Common myeloid progenitor, CD34-positive (primary cell): ENCODE data around the gene MGMT.

Experiments used
- CTCF ChIA-PET: fragments of 350-600 bp; sonication (Branson Sonifier 250); formaldehyde crosslinking; loops from one replicate; lab custom pipeline; 2021; ENCODE audit warnings: antibody characterized with exemption; lab: Charles Lee
- POLR2A ChIA-PET: fragments of 350-600 bp; sonication (Branson Sonifier 250); formaldehyde crosslinking; loops from one replicate; lab custom pipeline; 2021; ENCODE audit warnings: antibody characterized with exemption; lab: Charles Lee
- DNase-seq, 3 donors: peaks; one replicate each; pipeline versions ENCODE4 v3.0.0 to v3.0.0-alpha.2; 2013
- H3K27ac ChIP-seq, 2 experiments: 1 replicate in 1 of 2; 2 replicates in 1 of 2; pipeline ENCODE4 v1.7.0; 2013; ENCODE audit warnings: inconsistent platforms in 2 of 2, low read length in 2 of 2, mild to moderate bottlenecking in 2 of 2, low read depth in 1 of 2, moderate library complexity in 1 of 2; ENCODE audit not compliant: severe bottlenecking in 2 of 2, insufficient read depth in 1 of 2, poor library complexity in 1 of 2
- H3K27me3 ChIP-seq, 5 experiments: replicated peaks in 2 of 5; 1 replicate in 3 of 5; 2 replicates in 2 of 5; pipeline versions ENCODE4 v1.6.1 to v1.7.0; 2013; ENCODE audit warnings: low read length in 4 of 5, mild to moderate bottlenecking in 2 of 5, moderate library complexity in 2 of 5, inconsistent platforms in 1 of 5; ENCODE audit not compliant: insufficient read depth in 5 of 5, control insufficient read depth in 4 of 5
- H3K36me3 ChIP-seq, 4 experiments: 1 replicate in 2 of 4; 2 replicates in 2 of 4; pipeline versions ENCODE4 v1.6.1 to v1.7.0; 2013; ENCODE audit warnings: low read length in 3 of 4, control low read depth in 1 of 4, mild to moderate bottlenecking in 1 of 4; ENCODE audit not compliant: control insufficient read depth in 4 of 4, insufficient read depth in 4 of 4
- H3K4me1 ChIP-seq, 4 experiments: 1 replicate in 3 of 4; 2 replicates in 1 of 4; pipeline versions ENCODE4 v1.6.1 to v1.7.1; 2013; ENCODE audit warnings: low read length in 3 of 4, mild to moderate bottlenecking in 3 of 4, control low read depth in 1 of 4, inconsistent platforms in 1 of 4, moderate library complexity in 1 of 4; ENCODE audit not compliant: control insufficient read depth in 4 of 4, insufficient read depth in 4 of 4; ENCODE audit errors: control extremely low read depth in 1 of 4
- H3K4me3 ChIP-seq, 7 experiments: 1 replicate in 4 of 7; 2 replicates in 3 of 7; pipeline versions ENCODE4 v1.5.1 to v1.7.0; 2013; ENCODE audit warnings: mild to moderate bottlenecking in 7 of 7, low read length in 6 of 7, moderate library complexity in 6 of 7, inconsistent platforms in 2 of 7, low read depth in 2 of 7, control low read depth in 1 of 7; ENCODE audit not compliant: insufficient read depth in 4 of 7, control insufficient read depth in 1 of 7; ENCODE audit errors: extremely low read depth in 1 of 7
- H3K9me3 ChIP-seq, 5 experiments: 1 replicate in 4 of 5; 2 replicates in 1 of 5; pipeline versions ENCODE4 v1.6.1 to v1.7.1; 2013; ENCODE audit warnings: low read length in 4 of 5, mild to moderate bottlenecking in 2 of 5, inconsistent platforms in 1 of 5, low read depth in 1 of 5, moderate library complexity in 1 of 5; ENCODE audit not compliant: control insufficient read depth in 4 of 5, insufficient read depth in 2 of 5; ENCODE audit errors: control extremely low read depth in 1 of 5
- WGBS: methylation state at CpG from one replicate; pipeline ENCODE4 v1.1.5; 2013; ENCODE audit not compliant: insufficient coverage; 5-methylcytosine and 5-hydroxymethylcytosine counted together

MGMT gene

DNA sequence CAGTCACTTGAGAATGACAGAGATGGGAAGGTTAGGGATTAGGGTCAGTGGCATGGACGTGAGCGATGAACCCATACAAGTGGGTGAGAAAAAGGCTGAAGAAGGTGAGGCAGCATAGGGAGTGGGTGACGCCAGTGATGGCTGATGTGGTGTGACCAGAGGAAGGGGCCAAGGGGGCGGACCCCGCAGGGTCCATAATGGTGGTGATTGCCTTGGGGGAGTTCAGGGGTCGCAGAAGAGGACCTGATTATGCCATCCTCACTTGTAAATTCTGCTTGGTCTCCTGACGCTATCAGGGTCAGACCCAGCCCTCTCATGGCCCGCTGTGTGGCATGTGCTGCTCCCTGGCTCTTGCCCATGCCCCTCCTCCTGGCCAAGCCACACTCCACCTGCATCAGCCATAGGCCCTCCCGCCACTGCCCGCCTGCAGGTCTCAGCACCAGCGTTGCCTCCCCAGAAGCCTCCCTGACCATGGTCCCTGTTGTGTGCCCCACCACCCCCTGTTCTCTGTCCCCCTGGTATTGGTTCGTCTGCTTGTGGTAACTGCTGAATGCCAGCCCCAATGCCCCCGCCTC, 261.3 kb downstream of the MGMT start:
- Histone ChIP-seq H3K9me3 (peaks cover 0 to 24% (median 6%) of the 10 kb centered on the region in 5 experiments), H3K4me3 (no peak overlapping the region), H3K36me3 (peaks cover 0 to 13% (median 3%) of the 10 kb centered on the region in 4 experiments), H3K4me1 (no peaks in the 10 kb centered on the region), H3K27ac (no peak overlapping the region), H3K27me3 (no peaks in the 10 kb centered on the region)
- ChIA-PET CTCF (no interaction called here), POLR2A (no interaction called here)
- DNase-seq: no peak
- WGBS: 100% methylated on average over 11 of the region's 13 CpGs

- WGBS: 93% methylated on average over 19 of the region's 21 CpGs
- no peaks in the 10 kb centered on the region for H3K27me3 ChIP-seq
Measured at GRCh38 chr10:129728905-129729795, 262.1 kb downstream of the MGMT start.

GRCh38 chr10:129730272-129730992, 263.4 kb downstream of the MGMT start:
- Histone ChIP-seq H3K4me3 (no peak overlapping the region), H3K9me3 (peaks cover 0 to 17% (median 6%) of the 10 kb centered on the region in 5 experiments), H3K27ac (no peak overlapping the region), H3K36me3 (peaks cover 0 to 8% (median 3%) of the 10 kb centered on the region in 4 experiments), H3K4me1 (no peaks in the 10 kb centered on the region), H3K27me3 (no peaks in the 10 kb centered on the region)
- ChIA-PET POLR2A (no interaction called here), CTCF (no interaction called here)
- 98% methylated on average over 11 of the region's 12 CpGs for WGBS
- DNase-seq: no peak

More at GRCh38 chr10:129728905-129729795, 262.1 kb downstream of the MGMT start:
- H3K36me3 ChIP-seq: peaks cover 0 to 13% (median 3%) of the 10 kb centered on the region in 4 experiments
- ChIA-PET POLR2A (no interaction called here), CTCF (no interaction called here)
- no peak for DNase-seq
- H3K9me3 ChIP-seq: peaks cover 0 to 23% (median 6%) of the 10 kb centered on the region in 5 experiments
- no peak overlapping the region for H3K27ac ChIP-seq
- H3K4me3 ChIP-seq: no peak overlapping the region
- no peaks in the 10 kb centered on the region for H3K4me1 ChIP-seq

GRCh38 chr10:129730993-129731325, 263.9 kb downstream of the MGMT start:
- peaks cover 0 to 15% (median 6%) of the 10 kb centered on the region in 5 experiments for H3K9me3 ChIP-seq
- H3K27ac ChIP-seq: no peak overlapping the region
- POLR2A ChIA-PET: no interaction called here
- no peaks in the 10 kb centered on the region for H3K27me3 ChIP-seq
- no peak overlapping the region for H3K4me3 ChIP-seq
- CTCF ChIA-PET: no interaction called here
- DNase-seq: no peak
- WGBS: 97% methylated on average over 9 of the region's 10 CpGs
- H3K4me1 ChIP-seq: no peaks in the 10 kb centered on the region
- H3K36me3 ChIP-seq: peaks cover 0 to 3% (median 1%) of the 10 kb centered on the region in 4 experiments

DNA sequence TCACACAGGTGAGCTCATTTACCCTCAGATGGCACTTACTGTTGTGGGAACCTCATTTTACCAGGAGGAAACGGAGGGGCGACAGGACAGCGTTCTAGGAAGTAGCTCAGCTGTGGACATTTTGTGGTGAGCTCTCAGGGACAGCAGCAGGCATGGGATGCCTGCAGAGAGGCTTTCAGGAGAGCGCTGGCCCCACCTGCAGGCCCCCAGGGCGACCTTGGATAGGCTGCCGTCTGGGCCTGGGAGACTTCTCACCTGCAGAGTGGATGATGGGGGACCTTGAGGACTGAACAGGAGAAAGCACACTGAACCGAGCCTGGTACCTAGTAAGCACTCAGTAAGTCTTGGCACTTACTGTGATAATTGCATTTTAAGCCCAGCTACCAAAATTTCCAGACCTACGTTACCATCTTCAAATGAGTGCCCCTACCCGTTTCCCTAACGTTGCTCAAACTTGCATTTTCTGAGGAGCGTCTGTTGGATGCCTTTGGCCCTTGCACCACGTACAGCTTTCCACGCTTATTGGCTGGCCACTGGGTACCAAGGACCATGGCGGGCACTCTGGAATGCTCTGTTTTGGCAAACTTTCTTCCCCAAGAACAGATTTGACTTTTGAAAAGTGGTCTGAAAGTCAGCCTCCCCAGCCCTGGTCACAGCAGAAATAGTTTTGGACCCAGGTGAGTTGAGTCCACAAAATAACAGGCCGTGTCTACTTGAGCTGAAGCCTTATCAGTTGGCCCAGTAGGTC, 273.7 kb downstream of the MGMT start:
- ChIA-PET POLR2A (no interaction called here), CTCF (no interaction called here)
- no peak overlapping the region for H3K4me3 ChIP-seq
- H3K9me3 ChIP-seq: peaks cover 0 to 11% (median 0%) of the 10 kb centered on the region in 5 experiments
- H3K36me3 ChIP-seq: peaks cover 0 to 8% (median 0%) of the 10 kb centered on the region in 4 experiments
- no peak overlapping the region for H3K27ac ChIP-seq
- H3K27me3 ChIP-seq: no peaks in the 10 kb centered on the region
- H3K4me1 ChIP-seq: peaks cover 0 to 9% (median 1%) of the 10 kb centered on the region in 4 experiments
- WGBS: 97% methylated on average over 15 of the region's 15 CpGs
- DNase-seq: no peak

DNA sequence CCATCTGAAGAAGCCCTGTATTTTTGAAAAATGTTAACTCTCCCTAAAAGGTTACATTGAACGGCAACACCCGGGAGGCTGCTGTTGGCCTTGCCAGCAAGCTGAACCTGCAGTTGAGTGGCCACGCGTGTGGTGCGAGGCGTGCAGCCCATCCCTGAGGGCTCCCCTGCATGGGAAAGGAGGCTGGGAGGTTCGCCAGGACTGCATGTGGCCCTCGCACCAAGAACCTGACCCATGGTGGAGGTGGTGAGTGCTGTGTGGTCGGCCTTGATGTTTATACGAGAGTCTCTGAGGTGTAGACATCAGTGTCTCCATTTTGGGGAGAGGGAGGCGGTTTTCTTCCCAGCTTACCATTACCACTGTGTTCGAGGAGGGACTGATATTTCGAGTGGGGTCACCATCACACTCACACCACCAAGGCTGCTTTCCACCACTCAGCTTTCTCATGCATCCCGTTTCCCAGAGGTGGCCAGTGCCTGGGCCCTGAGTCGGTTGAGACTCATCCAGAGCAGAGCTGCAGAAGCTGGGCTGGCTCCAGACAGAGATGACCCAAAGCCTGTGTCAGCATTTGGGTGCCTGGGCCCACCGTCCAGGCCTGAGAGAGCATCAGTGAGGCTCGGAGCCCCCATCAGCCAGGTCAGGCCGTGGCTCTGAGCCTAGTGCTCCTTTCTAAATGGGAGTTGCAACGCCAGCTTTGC, 274.4 kb downstream of the MGMT start:
- Histone ChIP-seq H3K4me1 (peaks cover 0 to 9% (median 1%) of the 10 kb centered on the region in 4 experiments), H3K27ac (no peak overlapping the region), H3K4me3 (no peak overlapping the region), H3K9me3 (peaks cover 0 to 11% (median 0%) of the 10 kb centered on the region in 5 experiments), H3K27me3 (no peaks in the 10 kb centered on the region), H3K36me3 (peaks cover 0 to 8% (median 0%) of the 10 kb centered on the region in 4 experiments)
- DNase-seq: no peak
- ChIA-PET CTCF (no interaction called here), POLR2A (no interaction called here)
- WGBS: 97% methylated on average over 15 of the region's 19 CpGs
